Coronary artery (tissue), 2 donors: ENCODE results near the gene CZIB.

Source experiments
- DNase-seq: peaks from one replicate; pipeline ENCODE4 v3.0.0-alpha.2; 2017; ENCODE audit warnings: low spot score
- H3K27ac ChIP-seq, 2 donors: fragments of 200-600 bp; sonication (generic); one replicate each; pipeline ENCODE4 v1.5.1; 2016 to 2019
- H3K4me3 ChIP-seq: fragments of 200-600 bp; sonication (generic); 2 replicates; pipeline ENCODE4 v1.5.1; 2016; ENCODE audit warnings: mild to moderate bottlenecking, moderate library complexity
- TF ChIP-seq, protein P1 (sequence below): fragments of 200-600 bp; sonication (generic); IDR thresholded peaks from one replicate; pipeline ENCODE4 v1.5.1; 2019; ENCODE audit warnings: antibody characterized with exemption

Gene CZIB

GRCh38 chr1:53198241-53198651 lies 22.2 kb downstream of the CZIB start:
- DNase-seq = no peak
- H3K4me3 ChIP-seq = peak overlapping the region; percentile 98
- peak overlapping the region; percentile 59 to 94 for H3K27ac ChIP-seq
- TF ChIP-seq, protein P1, sequence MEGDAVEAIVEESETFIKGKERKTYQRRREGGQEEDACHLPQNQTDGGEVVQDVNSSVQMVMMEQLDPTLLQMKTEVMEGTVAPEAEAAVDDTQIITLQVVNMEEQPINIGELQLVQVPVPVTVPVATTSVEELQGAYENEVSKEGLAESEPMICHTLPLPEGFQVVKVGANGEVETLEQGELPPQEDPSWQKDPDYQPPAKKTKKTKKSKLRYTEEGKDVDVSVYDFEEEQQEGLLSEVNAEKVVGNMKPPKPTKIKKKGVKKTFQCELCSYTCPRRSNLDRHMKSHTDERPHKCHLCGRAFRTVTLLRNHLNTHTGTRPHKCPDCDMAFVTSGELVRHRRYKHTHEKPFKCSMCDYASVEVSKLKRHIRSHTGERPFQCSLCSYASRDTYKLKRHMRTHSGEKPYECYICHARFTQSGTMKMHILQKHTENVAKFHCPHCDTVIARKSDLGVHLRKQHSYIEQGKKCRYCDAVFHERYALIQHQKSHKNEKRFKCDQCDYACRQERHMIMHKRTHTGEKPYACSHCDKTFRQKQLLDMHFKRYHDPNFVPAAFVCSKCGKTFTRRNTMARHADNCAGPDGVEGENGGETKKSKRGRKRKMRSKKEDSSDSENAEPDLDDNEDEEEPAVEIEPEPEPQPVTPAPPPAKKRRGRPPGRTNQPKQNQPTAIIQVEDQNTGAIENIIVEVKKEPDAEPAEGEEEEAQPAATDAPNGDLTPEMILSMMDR = no peak

DNA sequence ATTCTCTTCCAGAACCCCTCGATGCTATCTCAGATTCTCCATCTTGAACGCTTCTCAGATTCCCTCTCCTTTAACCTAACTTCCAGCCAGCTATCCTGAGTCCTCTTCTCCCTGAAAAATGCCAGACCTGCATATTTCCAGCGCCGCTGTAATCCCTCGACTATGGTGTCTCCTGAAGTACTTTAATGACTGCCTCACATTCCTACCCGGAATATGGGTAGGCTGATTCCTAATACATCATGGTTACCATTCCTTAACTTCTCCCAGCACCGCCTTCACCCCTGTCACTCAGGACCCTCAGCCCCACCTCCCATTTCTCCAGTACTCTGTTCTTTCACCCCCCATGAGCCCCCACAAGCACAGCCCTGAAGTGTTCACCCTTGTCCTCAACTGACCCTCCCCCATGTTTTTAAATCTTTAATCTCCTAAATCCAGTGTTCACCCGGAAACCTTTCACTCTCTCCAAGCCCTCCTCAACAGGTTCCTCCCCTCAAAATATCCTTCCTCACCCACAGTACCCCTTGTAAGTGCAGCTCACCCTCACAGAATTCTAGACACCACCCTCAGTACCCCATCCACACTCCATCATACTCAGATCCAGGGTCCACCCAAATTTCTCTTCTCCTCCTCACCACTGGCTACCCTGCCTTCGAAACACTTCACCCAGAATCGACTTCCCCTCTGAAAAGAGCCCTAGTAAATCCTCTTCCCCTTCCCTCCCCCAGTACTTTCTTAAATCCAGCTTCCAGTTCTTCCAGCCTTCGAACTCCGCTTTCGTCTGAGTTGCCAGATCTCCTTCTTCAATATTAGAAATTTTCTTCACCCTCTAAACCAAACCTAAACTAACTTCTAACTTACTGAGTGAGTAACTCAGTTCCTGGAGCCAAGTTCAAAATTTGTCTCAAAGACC lies 22.9 kb downstream of the CZIB start:
- TF ChIP-seq, protein P1 = no peak
- H3K27ac ChIP-seq = peak overlapping the region; percentile 94 to 100
- no peak for DNase-seq
- H3K4me3 ChIP-seq = peak overlapping the region; percentile 98

DNA sequence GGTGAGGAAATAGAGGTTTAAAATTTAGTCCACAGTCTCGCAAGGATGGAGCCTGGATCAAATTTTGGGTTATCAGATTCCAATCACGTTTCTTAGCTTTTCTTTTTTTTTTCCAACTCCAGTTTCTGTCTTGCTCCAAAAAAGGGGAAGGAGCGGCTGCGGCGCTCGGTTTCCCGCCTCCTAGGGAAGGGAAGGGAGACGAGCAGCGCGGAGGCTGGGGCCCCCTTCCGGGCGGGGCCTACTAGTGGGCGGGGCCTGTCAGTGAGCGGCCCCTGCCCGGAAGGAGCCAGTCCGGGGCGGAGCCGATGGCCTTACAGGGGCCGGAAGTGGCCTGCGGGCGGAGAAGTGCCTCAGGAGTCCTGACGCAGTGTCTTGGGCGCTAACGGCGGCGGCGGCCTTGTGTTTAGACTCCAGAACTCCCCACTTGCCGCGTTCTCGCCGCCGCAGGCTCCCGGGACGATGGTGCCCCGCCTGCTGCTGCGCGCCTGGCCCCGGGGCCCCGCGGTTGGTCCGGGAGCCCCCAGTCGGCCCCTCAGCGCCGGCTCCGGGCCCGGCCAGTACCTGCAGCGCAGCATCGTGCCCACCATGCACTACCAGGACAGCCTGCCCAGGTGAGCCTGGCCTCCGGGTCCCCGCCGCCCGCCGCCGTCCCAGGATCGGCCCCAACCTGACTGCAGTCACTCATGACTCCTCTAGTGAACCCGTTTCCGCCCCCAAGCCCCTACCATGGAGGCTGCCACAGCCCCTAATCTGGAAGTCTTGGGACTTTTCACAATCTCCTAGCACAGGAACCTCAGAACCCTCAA lies 23.7 kb downstream of the CZIB start, which contains the start of gene CPT2:
Gene CPT2, plus strand, starts transcription at position 340 of the 806 bp plus-strand sequence. Its CDS starts 120 bp downstream, at position 460.
- H3K27ac ChIP-seq = peak within 1 kb of the TSS; percentile 94 to 100
- H3K4me3 ChIP-seq = peak within 1 kb of the TSS; percentile 98
- peak; percentile 97 for DNase-seq
- TF ChIP-seq, protein P1 = no peak

GRCh38 chr1:53196017-53196484 lies 24.4 kb downstream of the CZIB start:
- DNase-seq = no peak
- TF ChIP-seq, protein P1 = no peak
- H3K27ac ChIP-seq = peak overlapping the region; percentile 94 to 100
- peak overlapping the region; percentile 98 for H3K4me3 ChIP-seq

DNA sequence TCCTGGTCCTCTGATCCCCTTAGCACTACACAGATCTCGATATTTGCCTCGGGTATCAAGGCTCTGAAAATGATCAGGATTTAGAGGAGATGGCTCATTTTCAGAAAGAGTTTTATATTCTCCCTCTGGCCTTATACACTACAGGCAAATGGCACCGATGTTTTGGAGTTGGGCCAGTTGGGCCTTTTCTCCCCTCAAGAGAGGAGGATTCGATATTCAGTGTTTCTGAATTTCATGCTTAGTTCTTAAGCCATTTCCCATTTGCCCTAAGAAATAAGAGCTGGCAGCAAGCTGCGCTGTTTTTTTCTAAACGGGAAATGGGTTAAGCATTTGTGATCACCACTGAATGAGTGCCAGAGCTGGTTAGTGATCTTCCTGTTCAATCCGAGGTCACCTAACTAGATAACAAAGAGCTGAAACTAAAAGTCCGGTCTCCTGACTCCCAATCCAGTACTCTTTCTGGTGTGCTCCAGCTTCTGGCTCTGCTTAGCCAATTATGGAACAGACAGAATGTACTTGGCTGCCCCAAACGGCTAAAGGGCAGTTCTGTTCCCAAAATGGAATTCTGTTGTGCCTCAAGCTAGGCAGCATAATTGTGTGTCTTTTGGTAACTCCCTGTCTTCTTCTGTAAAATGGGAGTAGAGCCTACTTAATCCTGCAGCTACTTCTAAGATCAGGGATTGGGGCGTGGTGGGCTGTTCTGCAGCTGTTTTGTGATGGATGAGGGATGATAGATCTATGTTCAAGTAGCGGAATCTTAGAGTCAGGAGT lies 25.0 kb downstream of the CZIB start:
- peak overlapping the region; percentile 98 for H3K4me3 ChIP-seq
- H3K27ac ChIP-seq = peak overlapping the region; percentile 94 to 100
- TF ChIP-seq, protein P1 = no peak
- no peak for DNase-seq

DNA sequence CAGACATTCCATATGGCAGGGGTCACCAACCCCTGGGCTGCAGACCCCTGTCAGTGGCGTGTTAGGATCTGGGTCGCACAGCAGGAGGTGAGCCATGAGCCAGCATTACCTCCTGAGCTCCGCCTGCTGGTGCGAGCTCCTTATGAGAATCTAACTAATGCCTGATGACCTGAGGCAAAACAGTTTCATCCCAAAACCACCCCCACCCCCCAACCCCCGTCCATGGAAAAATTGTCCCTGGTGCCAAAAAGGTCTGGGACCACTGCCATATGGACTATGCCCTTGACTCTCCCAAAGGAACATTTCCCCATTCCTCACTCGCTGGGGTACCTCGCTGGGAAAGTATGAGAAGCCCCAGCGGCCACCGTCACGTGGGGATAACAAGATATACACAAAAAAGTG lies 30.2 kb downstream of the CZIB start:
- TF ChIP-seq, protein P1 = no peak
- DNase-seq = no peak
- Histone ChIP-seq H3K27ac (no peak overlapping the region), H3K4me3 (no peak overlapping the region)
